SU-DHL-6 (cell line): ENCODE data around the gene CDK19.

Experiments used
- CTCF ChIP-seq: fragments of 200-600 bp; sonication (generic); IDR thresholded peaks from one replicate; pipeline ENCODE4 v1.5.1; 2017; ENCODE audit warnings: antibody characterized with exemption, mild to moderate bottlenecking, low read length, moderate library complexity; ENCODE audit not compliant: insufficient read depth, poor library complexity, severe bottlenecking
- EZH2phosphoT487 ChIP-seq: fragments of 200-600 bp; sonication (generic), shearing (Covaris generic); conservative IDR thresholded peaks from 2 replicates; pipeline ENCODE4 v1.6.1; 2018; ENCODE audit warnings: mild to moderate bottlenecking, antibody characterized with exemption, low read length, moderate library complexity, mixed read lengths

GRCh38 chr6:110676396-110676795 is 138.9 kb downstream of the CDK19 start:
- no peak for TF ChIP-seq CTCF
- no peak for TF ChIP-seq EZH2phosphoT487
